Fibroblast of skin of back (primary cell): ENCODE data around the gene COL3A1.

Source experiments
- DNase-seq: peaks from one replicate; pipeline ENCODE4 v3.0.0-alpha.2; 2013

The COL3A1 gene

GRCh38 chr2:189018631-189019030, 44.5 kb downstream of the COL3A1 start:
- DNase-seq, result peak; percentile 76

DNA sequence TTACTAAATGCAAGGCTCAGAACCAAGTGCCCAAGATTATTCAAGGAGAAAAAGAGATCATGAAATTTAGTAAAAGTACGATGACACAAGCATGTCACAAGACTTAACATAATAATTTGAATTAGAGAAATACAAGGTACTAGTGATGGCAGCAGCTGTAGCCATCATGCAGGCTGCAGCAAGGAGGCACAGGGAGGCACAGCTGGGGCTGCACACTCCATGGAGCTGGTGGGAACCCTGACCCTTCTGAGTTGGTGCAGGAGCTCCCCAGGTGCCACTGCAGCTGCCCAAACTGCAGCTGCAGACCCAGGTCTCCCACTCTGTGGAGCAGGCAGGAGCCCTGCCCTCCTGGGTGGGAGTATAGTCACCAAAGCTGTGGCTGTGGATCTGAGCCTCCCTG, 46.0 kb downstream of the COL3A1 start:
- no peak for DNase-seq

- peak; percentile 87 for DNase-seq
Measured at GRCh38 chr2:189022053-189022481, 47.9 kb downstream of the COL3A1 start.

DNA sequence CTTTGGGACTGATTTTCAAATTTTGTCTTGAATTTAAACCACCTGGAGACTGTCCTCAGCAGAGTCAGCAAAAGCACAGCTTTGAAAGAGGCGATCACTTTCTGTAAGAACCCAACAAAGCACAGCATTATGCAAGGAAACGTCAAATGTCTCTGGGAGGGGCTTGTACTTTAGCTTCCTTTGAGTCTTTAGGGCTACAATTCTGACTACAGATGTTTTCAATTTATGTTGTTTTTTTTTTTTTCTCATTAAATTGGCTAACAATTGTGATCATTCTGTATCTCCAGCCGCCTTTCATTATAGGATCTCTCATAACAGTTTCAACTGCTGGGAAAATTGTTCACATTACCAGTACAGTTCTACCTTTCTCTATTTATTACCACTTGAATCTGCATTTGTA, 48.3 kb downstream of the COL3A1 start:
- peak; percentile 57 for DNase-seq

- DNase-seq, result no peak
Measured at GRCh38 chr2:189024901-189025618, 50.9 kb downstream of the COL3A1 start.

GRCh38 chr2:189037518-189037917, 63.3 kb downstream of the COL3A1 start:
- peak; percentile 83 for DNase-seq

- DNase-seq, result no peak
Measured at GRCh38 chr2:189045836-189046235, 71.7 kb downstream of the COL3A1 start.

DNA sequence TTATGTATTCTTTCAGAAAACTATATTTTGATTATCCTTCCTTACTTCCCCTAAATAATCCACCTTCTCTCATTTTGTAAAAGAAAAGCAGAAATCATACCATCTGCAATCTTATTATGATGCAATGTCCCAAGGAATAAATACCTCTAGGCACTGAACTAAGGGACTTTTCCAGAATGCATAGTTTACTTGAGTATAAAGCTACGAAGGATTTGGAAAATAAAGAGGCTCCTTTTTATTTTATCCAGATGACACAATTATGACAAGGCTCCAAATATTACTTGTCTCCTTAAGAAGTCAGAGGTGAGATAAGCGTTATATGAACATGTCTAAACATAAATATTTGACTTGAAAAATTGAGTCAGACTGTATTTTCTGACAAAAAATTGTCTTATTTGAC, 72.1 kb downstream of the COL3A1 start:
- DNase-seq, result no peak

GRCh38 chr2:189047171-189047888, 73.2 kb downstream of the COL3A1 start:
- DNase-seq, result no peak

DNA sequence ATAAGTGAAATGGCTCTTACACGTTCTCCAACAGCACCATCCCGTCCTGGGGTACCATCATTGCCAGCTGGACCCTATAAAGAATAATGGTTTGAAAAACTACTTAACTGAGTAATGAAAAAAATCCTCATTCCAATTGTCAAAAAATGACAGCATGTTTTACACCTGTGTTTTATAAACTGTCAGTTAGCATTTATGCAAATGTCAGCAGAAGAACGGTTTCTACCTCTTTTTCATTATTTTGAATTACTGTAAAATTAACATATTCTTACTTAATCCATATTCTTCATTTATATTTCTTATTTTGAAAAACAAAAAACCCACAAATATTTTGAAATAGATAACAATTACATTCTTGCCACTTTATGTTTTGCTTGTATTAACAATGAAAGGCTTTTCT, 74.0 kb downstream of the COL3A1 start:
- DNase-seq, result no peak

GRCh38 chr2:189049709-189050164, 75.6 kb downstream of the COL3A1 start:
- DNase-seq, result peak; percentile 73

DNA sequence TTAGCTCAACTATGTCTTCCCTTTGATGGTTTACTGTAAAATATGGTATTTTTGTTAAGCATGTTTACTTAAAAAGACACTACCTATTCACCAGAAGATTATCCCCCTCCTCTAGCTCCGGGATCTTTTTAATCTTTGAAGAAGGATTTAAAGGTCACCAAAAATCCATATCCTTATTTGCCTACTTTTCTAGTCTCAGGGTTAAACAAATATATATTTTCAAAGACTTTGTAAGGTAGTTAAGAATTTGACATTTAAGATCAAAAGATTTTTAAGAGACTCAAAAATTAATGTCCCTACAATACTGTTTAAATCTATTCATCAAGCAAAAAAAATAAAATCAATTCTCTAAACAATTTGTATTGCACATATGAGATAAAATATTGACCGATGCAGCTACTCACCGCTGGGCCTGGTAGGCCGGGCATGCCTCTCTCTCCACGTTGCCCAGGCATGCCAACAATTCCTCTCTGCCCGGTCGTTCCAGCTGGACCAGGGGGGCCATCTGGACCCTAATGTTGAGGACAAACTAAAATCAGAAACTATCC, 76.1 kb downstream of the COL3A1 start:
- DNase-seq, result no peak

DNA sequence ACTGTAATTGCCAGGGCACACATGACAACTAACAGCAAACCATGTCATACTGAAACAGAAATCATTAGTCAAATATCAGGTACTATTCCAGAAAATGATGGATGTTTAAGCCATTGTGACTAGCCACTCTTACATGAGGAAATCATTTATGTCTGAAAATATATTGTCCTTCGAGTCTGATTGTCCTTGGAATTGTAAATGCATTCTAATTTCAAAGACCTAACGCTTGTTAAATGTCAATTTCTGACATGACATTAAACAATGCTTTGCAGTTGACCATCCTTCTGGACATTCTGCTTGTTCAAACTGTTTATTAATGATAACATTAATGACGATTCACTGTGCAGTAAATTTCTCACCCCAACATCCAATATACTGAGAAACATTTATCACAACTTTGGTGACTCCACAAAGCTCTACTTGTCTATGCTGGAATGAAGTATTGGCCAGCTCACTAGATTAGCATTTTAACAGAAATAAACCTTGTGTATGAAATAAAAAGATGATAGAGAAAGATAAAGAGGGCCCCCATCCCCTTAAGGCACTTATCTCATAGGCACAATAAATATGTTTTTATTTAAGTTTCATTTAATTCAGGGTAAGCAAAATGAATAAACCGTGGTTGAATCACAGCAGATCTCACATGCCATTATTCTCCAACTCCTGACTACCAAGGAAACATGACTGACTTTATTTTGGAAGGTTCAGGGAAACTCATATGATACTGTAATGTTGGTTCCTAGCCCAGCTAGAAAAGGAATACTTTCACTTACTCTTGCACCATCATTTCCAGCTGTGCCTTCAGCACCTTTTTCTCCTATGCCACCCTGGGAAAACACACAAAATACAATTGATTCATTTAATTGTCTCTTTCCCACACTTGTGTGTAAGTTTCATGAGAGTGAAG, 82.3 kb downstream of the COL3A1 start:
- no peak for DNase-seq

- DNase-seq, result no peak
Measured at GRCh38 chr2:189057316-189057715, 83.1 kb downstream of the COL3A1 start.

GRCh38 chr2:189060096-189060642, 86.0 kb downstream of the COL3A1 start:
- no peak for DNase-seq
